Effector memory CD8-positive, alpha-beta T cell (primary cell): ENCODE results near the gene OS9.
"Not testable (repeated sequence)": the region's sequence is repeated elsewhere in the genome, so short reads cannot be mapped to it uniquely, and the experiment has no call there.

Experiments
- ATAC-seq: fragments of 150-1000 bp; cut with Tn5 transposase; replicated peaks from 2 replicates; pipeline ENCODE4 v1.10.0; 2021; ENCODE audit warnings: mild to moderate bottlenecking, moderate library complexity
- DNase-seq, 3 experiments: peaks; one replicate each; pipeline ENCODE4 v3.0.0; 2021
- H3K27ac Mint-ChIP-seq, 2 donors: one replicate each; pipeline ENCODE4 v1.8.0; 2022; ENCODE audit warnings: mild to moderate bottlenecking in 2 of 2, mixed read lengths in 2 of 2, moderate library complexity in 2 of 2
- H3K27me3 Mint-ChIP-seq, 2 donors: one replicate each; pipeline ENCODE4 v1.8.0; 2022; ENCODE audit warnings: mixed read lengths in 2 of 2
- H3K36me3 Mint-ChIP-seq: one replicate; pipeline ENCODE4 v1.8.0; 2022; ENCODE audit warnings: mild to moderate bottlenecking, moderate library complexity, mixed read lengths; ENCODE audit not compliant: insufficient read depth
- H3K4me1 Mint-ChIP-seq, 2 donors: one replicate each; pipeline ENCODE4 v1.8.0; 2022; ENCODE audit warnings: low read depth in 2 of 2, mixed read lengths in 2 of 2
- H3K4me3 Mint-ChIP-seq, 2 donors: one replicate each; pipeline ENCODE4 v1.8.0; 2022; ENCODE audit warnings: mild to moderate bottlenecking in 2 of 2, mixed read lengths in 2 of 2, moderate library complexity in 2 of 2
- H3K9me3 Mint-ChIP-seq, 2 donors: one replicate each; pipeline ENCODE4 v1.8.0; 2022; ENCODE audit warnings: mixed read lengths in 2 of 2

OS9 gene

GRCh38 chr12:57721846-57722608 lies 28.1 kb downstream of the OS9 start:
- not testable (repeated sequence) for H3K4me3 Mint-ChIP-seq, H3K27me3 Mint-ChIP-seq, H3K9me3 Mint-ChIP-seq, DNase-seq, ATAC-seq
- Mint-ChIP-seq H3K36me3 (peaks cover 58% of the 10 kb centered on the region), H3K4me1 (peaks cover 20 to 32% of the 10 kb centered on the region in 2 donors), H3K27ac (peak overlapping the region; percentile 60 to 84)

DNA sequence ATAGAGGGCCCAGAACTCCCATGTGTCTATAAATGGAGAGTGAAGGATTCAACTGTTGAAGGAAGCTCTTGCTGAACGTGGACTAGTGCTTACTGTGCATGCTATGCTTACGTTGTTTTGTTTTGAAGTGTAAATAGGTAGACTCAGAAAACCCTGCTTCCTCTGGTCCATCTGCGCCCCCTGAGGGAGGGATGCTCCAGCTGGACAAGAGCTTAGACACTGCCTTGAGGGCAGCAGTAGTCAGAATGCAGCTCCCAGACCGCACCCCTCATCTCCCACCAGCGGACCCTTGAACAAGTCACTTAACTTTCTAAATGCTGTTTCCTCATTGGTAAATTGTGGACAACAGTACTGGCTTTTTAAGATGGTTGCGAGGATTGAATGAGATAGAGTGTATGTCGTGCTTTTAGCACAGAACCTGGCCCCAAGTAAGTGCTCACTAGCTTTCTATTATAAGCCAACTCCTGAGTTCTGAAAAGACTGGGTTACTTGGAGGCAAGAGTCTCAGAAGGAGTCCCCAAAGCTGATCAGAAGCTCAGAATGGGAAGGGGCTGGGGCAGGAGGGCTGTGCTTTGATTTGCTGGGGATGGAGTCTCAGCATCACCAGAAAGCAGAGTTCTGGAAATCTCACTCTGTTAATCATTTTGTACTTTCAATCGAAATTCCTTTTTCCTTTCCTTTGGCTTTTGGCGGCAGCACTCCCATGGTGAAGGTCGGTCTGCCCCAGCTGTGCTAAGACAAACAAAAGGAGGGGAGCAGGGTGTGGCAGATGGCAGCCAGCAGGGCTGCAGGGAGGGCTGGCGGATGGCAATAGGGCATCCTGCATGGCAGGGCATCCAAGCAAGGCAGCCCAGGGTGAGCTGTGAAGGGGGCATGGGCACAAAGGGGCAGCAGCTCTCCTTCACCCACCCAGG lies 29.0 kb downstream of the OS9 start:
- H3K4me1 Mint-ChIP-seq, result peaks cover 20 to 32% of the 10 kb centered on the region in 2 donors
- H3K36me3 Mint-ChIP-seq, result peaks cover 58% of the 10 kb centered on the region
- no peak overlapping the region for H3K4me3 Mint-ChIP-seq
- no peak for DNase-seq
- no peaks in the 10 kb centered on the region for H3K27me3 Mint-ChIP-seq
- H3K27ac Mint-ChIP-seq, result peak overlapping the region; percentile 60 to 84
- ATAC-seq, result no peak
- H3K9me3 Mint-ChIP-seq, result no peaks in the 10 kb centered on the region

DNA sequence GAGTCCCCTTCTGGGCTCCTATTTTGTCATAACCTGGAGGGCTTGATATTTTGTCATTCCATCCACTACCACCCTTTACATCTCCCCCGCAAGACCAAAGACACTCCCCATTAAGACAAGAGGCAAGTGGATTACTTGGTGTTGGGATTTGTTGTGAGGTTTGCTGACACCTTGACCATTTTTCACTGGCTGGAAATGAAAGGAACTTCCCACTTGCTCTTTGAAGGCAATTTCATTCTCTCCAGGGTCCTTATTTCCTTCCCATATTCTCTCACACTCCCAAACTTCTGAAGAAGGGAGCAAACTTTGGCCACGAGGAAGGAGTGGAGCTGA lies 29.7 kb downstream of the OS9 start:
- Mint-ChIP-seq H3K27me3 (no peaks in the 10 kb centered on the region), H3K9me3 (no peaks in the 10 kb centered on the region), H3K4me3 (no peak overlapping the region), H3K27ac (peak overlapping the region; percentile 60 to 84), H3K36me3 (peaks cover 60% of the 10 kb centered on the region), H3K4me1 (peaks cover 22 to 32% of the 10 kb centered on the region in 2 donors)
- DNase-seq (no peak), ATAC-seq (no peak)

DNA sequence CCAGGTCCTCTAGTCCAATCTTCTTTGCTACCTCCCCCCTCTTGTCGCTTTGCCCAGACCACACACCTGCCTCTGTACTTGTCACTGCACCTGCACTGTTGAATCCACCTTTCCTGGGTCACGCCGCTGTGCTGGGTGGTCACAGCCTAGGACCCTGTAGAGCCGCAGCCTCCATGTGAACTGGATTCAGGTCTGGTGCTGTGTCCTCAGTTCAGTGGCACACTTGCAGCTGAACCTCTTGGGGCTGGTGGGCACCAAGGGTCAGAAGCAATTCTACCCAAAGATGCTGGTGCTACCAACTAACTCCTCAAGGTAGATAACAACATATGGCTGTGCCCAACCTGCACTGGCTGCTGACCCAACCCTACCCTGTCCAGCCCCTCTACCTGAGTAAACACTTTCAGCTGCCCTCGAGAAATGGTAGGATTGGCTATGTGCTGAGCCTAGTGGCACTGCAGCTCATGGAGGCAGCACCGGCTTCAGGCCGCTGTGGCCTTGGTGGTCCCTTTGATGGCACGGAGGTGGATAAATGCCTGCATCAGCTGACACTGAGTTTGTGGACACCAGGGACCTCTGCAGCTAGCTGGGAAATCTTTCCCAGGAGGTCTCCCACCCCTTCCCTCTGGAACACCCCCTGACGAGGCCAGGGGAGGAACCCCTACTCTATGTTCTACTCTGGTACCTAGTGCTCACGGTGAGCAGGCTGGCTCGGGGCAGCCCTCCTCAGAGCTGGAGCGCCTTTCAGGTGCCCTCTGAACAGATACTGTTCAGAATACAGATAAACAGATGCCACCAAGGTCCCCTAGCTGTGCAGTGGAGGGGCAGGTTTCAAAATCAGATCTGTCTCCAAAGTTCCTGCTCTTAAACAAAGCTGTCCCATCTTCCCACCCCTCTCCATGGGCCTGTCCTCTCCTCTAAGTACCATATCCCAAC lies 30.3 kb downstream of the OS9 start:
- Mint-ChIP-seq H3K9me3 (no peaks in the 10 kb centered on the region), H3K36me3 (peaks cover 60% of the 10 kb centered on the region), H3K4me3 (no peak overlapping the region), H3K27me3 (no peaks in the 10 kb centered on the region), H3K4me1 (peaks cover 22 to 32% of the 10 kb centered on the region in 2 donors), H3K27ac (peak overlapping the region; percentile 84 to 89)
- no peak for ATAC-seq
- DNase-seq, result no peak

DNA sequence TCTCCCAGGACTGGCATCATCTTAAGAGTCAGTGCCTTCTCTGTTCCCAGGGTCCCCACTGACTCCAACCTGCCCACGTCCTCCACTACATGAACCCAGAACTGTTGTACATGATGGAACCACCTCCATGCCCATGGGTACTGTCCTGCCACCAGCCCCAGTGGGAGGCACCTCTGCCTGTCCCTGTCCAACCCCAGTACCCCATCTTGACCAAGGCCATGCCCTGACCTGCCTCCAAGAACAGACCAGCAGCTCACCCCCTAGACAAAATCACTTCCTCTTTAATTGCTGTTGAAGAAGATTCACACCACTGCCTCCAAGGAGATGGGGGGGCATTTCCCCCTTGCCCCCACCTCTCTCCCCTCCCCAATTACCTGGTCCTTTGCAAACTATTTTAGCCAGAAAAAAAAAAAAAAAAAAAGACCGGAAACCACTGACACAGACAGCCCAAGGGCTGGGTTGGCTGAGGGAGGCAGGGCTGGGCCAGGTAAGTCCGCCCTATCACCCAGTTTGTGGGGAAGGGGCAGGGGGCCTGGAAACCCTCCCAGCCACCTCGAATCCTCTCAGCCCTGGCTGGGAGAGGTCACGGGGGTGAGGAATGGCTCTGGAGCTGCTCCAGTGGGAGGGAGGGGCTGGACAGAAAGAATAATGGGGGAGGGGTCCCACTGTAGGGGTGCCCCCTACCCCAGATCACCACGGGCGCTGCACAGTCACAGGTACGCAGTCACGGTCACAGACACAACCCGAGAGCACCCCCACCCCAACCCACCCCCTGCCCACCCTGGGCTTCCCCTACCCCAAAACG lies 31.2 kb downstream of the OS9 start:
- peaks cover 62% of the 10 kb centered on the region for H3K36me3 Mint-ChIP-seq
- H3K4me1 Mint-ChIP-seq, result peaks cover 22 to 32% of the 10 kb centered on the region in 2 donors
- H3K27ac Mint-ChIP-seq, result peak overlapping the region; percentile 7 to 89
- H3K9me3 Mint-ChIP-seq, result no peaks in the 10 kb centered on the region
- ATAC-seq (peak; percentile 25), DNase-seq (no peak)
- H3K4me3 Mint-ChIP-seq, result no peak overlapping the region
- no peaks in the 10 kb centered on the region for H3K27me3 Mint-ChIP-seq

DNA sequence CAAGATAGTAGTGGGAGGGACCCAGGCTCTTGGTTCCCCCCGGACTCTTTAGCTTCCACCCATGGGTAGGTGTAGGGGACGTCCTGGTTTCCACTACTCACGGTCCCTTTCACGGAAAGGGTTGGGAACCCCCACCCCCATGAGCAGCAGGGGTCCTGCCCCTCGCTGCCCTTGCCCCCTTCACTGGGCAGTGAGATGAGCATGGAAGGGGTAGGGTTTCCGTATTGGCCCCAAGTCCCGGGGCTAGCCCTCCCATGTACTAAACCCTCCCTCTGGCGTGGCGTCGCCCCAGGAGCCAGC lies 31.9 kb downstream of the OS9 start:
- ATAC-seq, result no peak
- peaks cover 63% of the 10 kb centered on the region for H3K36me3 Mint-ChIP-seq

DNA sequence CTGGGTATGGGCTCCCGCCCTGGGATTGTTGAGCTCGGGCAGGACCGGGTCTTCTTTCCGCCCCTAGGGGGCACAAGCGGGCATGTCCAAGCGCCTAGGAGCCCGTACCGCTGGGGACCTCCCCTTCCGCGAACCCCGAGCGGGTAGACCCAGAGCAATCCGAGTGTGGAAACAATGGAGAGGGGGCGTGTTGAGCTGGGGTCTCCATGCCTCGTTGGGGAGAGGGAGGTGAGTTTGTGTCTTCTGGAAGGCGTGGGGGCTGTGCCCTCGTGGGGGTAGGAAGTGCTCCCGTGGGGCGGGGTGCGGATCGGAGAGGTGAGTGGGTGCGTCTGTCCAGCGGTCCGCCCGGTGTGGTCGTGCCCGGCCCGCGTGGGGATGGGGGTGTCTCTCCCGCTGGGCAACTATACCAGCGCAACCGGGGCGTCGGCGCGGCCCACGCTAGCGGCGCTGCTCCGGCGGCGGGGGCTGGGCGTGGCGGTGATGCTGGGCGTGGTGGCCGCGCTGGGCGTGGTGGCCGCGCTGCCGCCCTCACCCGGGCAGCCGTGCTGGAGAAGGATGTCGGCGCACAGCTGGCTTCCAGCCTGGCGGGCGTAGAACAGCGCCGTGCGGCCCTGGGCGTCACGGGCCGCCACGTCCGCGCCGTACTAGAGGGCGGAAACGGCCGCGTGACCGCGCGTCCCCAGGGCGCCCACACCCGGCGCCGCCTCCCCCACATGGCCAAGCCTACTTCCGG lies 32.4 kb downstream of the OS9 start:
- peak overlapping the region; percentile 77 to 93 for H3K27ac Mint-ChIP-seq
- peaks cover 64% of the 10 kb centered on the region for H3K36me3 Mint-ChIP-seq
- no peaks in the 10 kb centered on the region for H3K27me3 Mint-ChIP-seq
- peak overlapping the region in 1 of 2 donors; percentile 72 for H3K4me3 Mint-ChIP-seq
- no peaks in the 10 kb centered on the region for H3K9me3 Mint-ChIP-seq
- peaks cover 22 to 27% of the 10 kb centered on the region in 2 donors for H3K4me1 Mint-ChIP-seq
- ATAC-seq (peak; percentile 36), DNase-seq (no peak)

More for the DNA sequence above, 31.9 kb downstream of the OS9 start:
- Mint-ChIP-seq H3K27ac (peak overlapping the region; percentile 77 to 93), H3K9me3 (no peaks in the 10 kb centered on the region), H3K27me3 (no peaks in the 10 kb centered on the region), H3K4me1 (peaks cover 22 to 31% of the 10 kb centered on the region in 2 donors), H3K4me3 (peak overlapping the region in 1 of 2 donors; percentile 72)
- no peak for DNase-seq

DNA sequence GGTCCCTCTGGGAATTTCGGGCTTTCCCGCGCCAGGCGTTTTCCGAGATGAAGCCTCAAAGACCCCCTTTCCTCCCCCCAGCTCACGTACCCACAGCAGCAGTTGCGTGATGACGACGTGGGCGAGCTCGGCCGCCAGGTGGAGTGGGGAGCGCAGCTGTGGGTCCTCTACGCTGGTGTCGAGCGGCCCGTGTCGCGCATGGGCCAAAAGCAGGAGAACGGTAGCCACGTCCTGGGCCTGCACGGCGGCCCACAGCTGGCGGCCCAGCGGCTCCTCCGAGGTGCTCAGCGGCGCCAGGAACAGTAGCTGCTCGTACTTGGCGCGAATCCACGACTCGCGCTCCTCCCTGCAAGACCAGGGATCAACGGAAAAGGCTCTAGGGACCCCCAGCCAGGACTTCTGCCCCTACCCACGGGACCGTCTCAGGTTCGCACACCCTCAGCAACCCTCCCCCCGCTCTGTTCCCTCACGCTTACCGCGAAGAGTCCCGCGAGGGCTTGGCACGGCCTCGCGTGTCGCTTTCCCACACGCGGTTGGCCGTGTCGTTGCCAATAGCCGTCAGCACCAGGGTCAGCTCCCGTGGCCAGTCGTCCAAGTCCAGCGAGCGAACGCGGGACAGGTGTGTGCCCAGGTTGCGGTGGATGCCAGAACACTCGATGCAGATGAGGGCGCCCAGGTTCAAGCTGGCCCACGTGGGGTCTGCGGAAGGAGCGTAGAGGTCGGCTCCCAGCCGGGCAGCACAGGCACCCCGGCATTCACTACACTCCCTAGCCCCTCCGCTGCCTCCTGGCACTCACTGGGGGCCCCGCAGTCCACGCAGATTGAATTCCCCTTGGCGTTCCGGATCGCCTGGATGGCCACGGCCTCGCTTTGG lies 33.2 kb downstream of the OS9 start:
- Mint-ChIP-seq H3K4me3 (no peak overlapping the region), H3K27ac (peak overlapping the region in 1 of 2 donors; percentile 88), H3K4me1 (peaks cover 16 to 25% of the 10 kb centered on the region in 2 donors), H3K36me3 (peaks cover 72% of the 10 kb centered on the region), H3K27me3 (no peaks in the 10 kb centered on the region), H3K9me3 (no peaks in the 10 kb centered on the region)
- ATAC-seq, result no peak
- no peak for DNase-seq

DNA sequence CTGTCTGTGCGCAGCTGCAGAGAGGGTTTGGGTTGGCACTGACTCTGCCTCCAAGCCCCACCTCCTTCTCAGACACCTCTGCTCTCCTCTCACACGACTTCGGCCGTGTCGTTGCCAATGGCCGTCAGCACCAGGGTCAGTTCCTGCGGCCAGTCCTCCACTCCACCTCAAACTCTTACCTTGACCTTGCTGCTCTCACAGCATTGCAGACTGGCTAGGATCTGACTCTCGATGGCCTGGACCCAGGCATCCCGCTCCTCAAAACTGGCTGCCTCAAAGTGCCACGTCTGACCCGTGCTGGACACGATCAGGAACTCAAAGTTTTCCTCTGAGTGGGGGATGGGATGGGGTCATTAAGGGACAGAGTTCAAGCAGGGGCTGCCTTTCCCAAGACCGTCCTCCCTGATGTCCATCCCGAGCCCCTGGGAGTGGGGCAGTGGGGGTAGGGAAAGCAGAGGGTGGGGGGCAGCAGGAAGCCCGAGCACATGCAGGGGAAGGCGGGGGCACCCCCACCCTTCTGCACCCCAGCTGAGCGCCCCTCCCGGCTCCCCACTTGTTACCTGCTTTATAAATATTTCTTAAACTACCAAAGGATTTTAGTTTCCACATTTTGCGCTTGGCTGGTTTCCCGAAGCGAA lies 33.9 kb downstream of the OS9 start:
- Mint-ChIP-seq H3K4me3 (no peak overlapping the region), H3K9me3 (no peaks in the 10 kb centered on the region), H3K27ac (peak overlapping the region; percentile 27 to 88), H3K27me3 (no peaks in the 10 kb centered on the region), H3K4me1 (peaks cover 19 to 24% of the 10 kb centered on the region in 2 donors), H3K36me3 (peaks cover 77% of the 10 kb centered on the region)
- ATAC-seq (no peak), DNase-seq (no peak)

DNA sequence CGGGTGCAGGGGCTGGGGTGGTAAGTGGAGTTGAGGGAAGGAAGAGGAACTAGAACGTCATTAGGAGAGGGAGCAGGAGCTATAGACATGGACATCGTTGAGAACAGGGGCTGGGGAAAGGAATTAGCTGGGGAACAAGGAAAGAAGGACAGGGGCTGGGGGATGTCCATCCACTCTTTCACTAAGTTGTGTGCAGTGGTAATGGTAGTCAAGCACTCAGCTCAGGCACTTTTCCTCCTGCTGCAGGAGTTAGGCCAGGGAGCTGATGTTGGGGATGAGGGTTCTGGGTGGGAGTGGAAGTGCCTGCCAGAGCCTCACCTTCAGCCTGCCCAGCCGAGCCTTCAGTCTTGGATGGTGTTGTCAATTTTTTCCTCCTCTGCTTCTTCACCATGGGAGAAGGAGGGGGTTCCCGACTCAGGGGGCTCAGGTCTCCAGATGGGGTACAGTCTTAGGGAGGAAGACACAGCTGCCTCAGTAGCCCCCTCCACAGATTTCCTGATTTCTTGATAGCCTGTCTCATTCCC lies 35.5 kb downstream of the OS9 start:
- Mint-ChIP-seq H3K9me3 (no peaks in the 10 kb centered on the region), H3K4me1 (peaks cover 12 to 16% of the 10 kb centered on the region in 2 donors), H3K4me3 (no peak overlapping the region), H3K36me3 (peaks cover 85% of the 10 kb centered on the region), H3K27ac (peak overlapping the region; percentile 49 to 73), H3K27me3 (no peaks in the 10 kb centered on the region)
- no peak for ATAC-seq
- DNase-seq, result no peak
